ENCODE results near the gene PDGFD.

Gene PDGFD

DNA sequence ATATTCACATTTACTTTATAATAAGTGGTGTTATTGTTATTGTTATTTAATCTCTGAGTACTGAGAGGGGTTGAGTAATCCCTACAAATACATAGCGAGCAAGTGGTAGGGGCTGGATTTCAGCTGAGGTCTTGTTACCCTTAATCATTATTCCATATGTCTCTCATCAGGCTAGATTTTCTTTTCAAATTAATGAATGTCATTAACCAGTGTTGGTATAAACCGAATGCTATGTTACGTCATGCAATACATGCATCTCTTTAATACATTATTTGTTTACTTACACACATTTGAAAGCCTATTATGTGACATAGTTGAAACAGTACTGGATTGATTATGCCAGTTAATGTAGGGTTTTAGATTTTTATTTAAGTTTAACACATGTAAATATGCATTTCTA lies 18.9 kb downstream of the PDGFD start:
- no peak for DNase-seq (ENCODE audit: low spot score)

DNA sequence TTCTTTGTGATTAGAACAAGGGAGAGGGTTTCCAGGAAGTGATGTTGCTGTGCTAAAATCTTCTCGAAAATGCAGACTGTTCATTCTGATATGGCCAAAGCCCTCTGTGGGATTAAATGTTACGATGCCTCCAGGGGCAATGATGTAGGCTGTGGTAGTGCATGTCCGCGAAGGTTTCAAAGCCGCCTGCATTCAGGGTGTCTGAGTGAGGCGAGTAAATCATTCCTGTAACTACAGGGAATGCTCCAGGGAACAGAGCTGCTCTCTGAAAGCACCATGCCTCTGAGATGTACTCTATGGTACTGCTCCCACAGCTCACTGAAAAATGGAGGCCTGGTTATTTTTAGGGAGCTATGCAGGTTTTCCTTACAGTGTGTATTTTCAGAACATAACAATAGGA lies 21.2 kb downstream of the PDGFD start:
- no peak for DNase-seq (ENCODE audit: low spot score)

DNA sequence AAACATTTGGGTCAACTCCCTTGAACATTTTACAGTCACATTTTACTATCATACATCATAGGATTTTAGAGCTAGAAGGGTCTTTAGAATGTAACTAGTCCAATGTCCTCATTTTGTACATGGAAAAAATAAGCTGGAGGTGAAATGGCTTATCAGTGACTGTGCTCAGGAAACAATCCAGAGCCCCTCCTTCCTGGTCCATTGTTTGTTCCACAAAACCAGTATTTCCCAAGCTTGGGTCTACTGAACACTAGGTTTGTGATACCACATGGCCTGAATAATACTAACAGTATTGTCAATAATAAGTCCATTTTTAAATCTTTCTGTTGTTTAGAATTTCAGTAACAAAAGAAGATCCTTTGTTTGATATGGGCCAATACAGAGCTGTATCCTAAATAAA lies 27.1 kb downstream of the PDGFD start:
- no peak for DNase-seq (ENCODE audit: low spot score)

DNA sequence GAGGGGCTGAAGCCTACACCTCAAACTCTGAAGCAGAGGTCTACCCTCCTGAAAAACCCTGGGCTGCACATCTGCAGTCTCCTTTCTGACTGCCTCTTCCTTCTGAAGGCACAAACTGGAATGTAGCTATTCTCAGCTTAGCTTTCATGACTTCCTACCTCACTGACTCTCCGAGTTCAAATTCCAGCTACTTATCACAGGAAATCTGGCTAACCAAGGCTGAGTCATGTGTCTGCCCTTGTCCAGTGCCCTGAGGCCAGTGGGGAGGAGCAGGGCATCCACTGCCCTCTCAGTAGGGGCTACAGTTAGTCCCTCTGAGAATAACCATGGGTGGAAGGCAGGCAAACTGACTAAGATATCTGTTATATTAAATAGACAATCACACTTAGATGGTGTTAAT lies 29.2 kb downstream of the PDGFD start:
- DNase-seq (ENCODE audit: low spot score) = no peak

DNA sequence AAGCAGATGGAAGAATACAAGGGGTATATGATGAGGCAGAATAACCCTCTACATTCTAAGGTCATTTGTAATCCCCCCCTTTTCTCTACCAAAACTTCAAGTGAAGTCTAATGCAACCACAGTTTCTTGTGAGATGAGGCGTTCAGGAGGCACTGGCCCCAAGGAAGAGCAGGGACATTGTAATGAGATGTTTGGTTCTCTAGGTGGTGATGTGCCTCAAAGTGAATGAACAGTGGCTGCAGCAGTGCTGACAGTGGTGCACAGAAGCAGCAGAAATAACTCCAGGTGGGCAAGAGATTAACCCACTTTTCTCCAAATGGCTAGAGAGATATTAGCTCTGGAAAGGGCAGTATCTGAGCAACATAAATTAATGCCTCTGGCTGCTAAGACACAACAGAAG lies 33.8 kb downstream of the PDGFD start:
- no peak for DNase-seq (ENCODE audit: low spot score)

DNA sequence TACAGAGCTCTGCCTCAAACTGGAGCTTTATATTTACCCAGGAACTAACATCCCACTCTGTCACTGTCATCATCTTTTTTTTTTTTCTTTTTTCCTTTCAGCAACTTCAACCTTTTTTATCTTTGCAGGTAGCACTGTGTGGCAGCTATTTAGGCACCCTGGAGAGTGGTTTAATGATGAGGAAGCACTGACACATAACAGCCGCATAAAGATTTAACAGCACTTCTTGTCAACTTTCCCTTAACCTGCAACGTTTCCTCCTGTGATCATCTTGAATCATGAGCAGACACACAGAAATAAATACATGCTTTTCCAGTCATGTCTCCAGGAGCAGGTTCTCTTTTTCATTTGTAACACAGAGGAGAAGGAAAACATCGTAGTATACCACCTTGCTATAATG lies 34.8 kb downstream of the PDGFD start:
- DNase-seq (ENCODE audit: low spot score) = no peak

DNA sequence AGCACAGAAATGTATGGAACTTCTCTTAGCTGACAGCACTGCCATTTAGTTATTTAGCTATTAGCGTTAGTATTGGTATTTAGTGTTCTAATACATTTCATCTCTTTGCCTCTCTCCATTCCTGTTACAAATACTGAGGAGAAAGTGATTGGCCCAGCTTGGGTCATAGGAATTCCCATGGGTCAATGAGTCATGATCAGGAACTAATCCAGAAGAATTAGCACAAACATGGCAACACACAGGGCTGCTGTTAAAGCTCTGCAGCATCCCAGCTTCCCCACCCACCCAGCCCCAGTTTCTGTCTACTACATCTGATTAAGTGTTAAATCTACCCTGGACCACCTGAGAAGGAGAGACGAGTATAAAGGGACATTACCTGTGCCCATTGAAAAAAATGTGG lies 36.1 kb downstream of the PDGFD start:
- no peak for DNase-seq (ENCODE audit: low spot score)

DNA sequence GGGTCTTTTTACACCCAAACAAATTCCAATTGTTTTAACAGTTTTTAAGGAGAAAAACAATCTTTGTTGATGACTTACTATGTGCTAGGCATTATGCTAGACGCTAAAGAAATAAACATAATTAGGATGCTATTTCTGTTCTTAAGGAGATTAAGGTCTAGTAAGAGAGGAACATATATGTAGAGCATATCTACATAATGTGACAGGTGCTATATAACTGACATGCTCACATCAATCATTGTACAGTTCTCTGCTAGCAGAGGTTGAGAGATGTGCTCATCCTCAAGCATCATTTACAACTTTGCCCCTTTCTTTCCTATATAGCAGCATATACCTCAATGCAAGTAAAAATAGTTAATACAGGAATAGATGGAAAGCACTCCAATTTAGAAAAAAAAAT lies 37.5 kb downstream of the PDGFD start:
- no peak for DNase-seq (ENCODE audit: low spot score)

DNA sequence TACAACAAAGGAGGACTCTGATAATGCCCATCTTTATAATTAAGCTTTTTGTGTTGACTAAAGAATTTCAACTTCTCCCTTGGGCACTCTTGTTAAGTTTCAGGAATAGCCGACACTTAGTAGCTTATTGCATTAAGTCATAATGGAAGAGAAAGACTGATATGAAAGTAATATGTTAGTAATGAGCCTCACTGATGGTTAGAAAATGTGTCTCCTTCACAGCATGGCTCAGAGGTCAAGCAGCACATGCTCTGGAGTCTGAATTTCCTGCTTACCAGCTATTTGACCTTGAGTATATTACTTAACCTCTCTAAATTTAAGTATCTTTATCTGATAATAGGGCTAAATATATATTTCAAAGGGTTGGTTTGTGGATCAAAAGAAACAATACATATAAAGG lies 39.0 kb downstream of the PDGFD start:
- DNase-seq (ENCODE audit: low spot score) = no peak

DNA sequence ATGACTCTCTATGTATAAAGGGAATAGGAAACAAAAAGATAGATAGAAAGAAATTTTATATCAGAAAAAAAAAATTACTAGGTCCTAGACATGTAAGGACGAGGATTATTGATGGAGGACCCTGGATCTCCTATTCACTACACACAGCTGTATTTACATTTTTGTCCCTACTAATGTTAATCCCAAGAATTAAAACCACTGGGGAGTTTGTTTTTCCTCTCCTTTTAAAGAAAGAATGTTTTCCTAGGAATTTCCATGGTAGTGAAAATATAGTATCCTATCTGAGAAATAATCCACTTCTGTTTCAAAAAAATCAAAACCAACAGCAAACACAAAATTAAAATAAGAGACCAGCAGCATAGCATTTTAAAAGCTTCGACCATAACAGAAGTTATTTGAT lies 41.1 kb downstream of the PDGFD start:
- DNase-seq (ENCODE audit: low spot score) = no peak

DNA sequence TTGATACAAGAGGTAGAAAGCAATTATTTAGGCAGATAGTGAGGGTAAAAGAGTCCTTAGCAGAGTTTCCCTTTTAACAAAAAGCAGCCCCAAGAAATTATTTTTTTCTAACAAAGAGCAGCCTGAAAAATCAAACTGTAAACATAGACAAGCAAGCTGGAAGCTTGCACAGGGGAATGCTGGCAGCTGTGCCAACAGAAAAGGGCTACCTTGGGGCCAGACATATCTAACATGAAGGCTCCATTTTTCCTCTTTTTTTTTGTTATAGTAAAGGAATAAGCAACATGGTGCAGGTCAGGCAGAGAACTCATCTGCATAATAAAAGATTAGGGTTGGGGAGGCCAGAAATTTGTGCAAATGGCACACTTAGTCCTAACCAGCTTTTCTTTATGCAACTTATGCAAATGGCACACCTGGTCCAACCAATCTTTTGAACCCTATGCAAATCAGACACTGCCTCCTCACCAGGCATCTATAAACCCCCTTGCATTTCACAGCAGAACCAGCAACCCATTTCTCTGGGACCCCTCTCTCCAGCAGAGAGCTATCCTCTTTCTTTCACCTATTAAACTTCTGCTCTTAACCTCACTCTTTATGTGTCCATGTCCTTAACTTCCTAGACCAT lies 41.8 kb downstream of the PDGFD start:
- DNase-seq (ENCODE audit: low spot score) = no peak

DNA sequence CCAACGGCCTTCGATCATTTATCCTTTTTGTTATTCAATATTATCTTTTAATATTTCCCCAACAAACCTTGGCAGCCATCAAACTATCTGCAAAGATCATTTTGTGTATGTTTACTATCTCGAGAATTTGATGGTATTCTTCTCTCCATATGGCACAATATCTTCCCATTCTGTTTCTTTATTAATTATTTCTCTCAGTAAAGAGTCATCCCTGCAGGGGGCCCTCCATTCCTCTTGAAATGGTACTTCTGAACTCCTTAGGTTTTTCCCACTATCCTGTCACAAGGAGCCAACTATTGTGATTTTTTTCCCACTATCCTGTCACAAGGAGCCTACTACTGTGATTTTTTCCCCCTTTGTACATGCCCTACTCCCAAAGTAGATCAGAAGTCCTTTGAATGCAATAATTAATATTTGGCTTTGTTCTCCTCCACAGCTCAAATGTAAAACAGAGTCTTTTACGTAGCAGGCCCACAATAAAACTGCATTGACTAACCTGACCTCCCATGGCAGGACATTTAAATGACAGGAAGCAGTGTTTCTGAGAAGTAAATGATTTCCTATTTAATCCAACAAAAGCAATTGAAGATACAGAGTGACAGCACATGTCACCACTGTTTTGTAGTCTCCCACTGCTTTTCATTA lies 43.3 kb downstream of the PDGFD start:
- no peak for DNase-seq (ENCODE audit: low spot score)

DNA sequence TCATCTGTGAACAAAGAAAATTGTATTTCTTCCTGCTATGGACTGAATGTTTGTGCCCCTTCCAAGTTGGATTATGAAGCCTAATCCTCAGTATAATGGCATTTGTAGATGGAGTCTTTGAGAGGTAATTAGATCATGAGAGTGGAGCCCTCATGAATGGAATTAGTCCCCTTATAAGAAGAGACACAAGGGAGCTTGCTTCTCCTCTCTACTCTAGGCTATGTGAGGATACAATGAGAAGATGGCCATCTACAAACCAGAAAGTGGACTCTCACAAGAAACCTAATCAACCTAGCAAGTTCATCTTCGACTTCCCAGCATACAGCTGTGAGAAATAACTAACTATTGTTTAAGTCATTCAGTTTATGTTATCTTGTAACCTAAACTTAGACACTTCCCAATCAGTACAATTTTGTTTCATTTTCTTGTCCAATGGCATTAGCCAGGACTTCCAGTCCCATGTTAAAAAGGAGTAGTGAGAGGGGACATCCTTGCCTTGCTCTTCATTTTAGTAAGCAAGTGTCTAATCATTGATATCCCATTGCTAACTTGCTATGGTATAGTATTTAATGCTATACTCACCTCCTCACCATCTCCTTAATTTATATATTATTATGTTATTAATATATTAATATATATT lies 45.7 kb downstream of the PDGFD start:
- DNase-seq (ENCODE audit: low spot score) = no peak

DNA sequence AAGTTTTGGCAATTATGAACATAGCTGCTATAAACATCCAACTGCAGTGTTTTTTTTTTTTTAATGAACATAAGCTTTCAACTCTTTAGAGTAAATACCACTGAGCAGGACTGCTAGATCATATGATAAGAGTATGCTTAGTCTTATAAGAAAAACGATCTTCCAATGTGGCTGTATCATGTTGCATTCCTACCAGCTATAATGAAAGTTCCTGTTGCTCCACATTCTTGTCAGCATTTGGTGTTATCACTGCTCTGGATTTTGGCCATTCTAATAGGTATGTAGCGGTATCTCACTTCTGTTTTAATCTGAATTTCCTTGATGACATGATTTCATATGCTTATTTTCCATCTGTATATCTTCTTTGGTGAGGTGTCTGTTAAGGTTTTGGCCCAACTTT lies 50.4 kb downstream of the PDGFD start:
- DNase-seq (ENCODE audit: low spot score) = no peak

DNA sequence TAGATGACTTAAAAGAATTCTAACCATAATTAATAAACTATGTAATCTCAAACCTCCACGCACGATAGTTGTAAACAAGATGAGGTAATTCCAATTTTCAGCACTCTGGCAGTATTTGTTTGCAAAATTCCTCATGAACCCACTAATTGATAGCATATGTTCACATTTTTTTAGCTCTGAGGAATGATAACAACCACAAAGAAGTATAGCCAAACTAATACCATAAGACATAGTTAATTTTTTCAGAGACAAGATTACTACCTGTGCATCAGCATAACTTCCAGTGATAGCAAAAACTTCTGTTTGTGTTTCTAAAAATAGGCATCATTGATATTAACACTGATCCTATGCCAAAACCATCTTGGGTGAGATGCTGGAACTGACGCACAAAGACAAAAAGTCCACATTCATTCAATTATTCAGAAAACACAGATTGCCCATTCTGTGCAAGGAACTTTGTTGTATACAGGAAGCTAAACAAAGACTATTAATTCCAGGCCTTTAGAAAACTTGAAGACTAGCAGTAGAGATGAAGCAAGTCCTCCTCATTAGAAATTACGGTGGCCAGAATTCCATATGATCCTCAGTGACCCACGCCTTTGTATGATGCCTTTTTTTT lies 57.7 kb downstream of the PDGFD start:
- DNase-seq (ENCODE audit: low spot score) = no peak

DNA sequence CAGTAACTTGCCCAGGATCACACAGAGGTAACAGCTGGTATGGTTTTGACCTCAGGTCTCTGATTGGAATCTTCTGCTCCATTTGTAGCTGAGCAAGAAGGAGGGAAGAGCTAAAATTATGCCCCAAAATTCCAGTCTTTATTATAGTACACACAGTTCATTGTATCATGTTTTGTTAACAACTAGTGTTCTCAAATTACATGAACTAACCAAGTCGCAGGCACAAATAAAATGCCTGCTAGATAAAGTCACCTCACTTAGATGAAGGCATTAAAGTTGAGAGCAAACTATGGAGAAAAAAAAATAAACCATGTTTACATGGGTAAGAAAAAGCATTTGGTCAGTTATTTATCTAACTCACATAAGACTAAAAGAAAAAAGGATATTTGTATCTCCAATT lies 58.8 kb downstream of the PDGFD start:
- no peak for DNase-seq (ENCODE audit: low spot score)

DNA sequence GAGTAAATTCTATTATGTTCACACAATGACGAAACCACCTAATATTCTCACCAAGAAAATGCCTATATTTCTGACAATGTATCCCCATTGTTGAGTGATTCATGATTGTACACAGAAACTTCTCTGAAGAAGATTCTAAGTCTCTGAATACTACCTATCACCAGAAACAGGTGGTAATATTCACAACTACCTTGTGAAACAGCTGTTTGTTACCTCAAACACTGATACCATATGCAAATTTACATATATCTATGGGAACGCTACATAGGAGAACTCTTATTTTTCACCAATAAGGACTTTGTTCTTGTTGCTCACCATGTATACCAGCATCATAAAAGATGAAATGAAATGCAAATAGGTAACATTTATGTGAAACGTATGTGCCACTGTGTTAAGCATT lies 59.3 kb downstream of the PDGFD start:
- DNase-seq (ENCODE audit: low spot score) = no peak

DNA sequence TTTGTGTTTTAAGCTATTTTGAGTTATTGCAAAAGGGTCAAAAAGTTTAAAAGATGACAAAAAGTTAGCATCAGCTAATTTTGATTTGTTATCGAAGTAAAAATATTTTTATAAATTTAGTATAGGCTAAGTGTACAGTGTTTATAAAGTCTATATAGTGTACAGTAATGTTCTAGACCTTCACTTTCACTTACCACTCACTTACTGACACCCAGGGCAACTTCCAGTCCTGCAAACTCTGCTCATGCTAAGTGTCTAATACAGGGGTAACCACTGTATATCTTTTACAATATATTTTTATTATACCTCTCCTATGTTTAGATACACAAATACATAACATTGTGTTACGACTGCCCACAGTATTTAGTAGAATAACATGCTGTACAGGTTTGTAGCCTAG lies 59.7 kb downstream of the PDGFD start:
- DNase-seq (ENCODE audit: low spot score) = no peak

DNA sequence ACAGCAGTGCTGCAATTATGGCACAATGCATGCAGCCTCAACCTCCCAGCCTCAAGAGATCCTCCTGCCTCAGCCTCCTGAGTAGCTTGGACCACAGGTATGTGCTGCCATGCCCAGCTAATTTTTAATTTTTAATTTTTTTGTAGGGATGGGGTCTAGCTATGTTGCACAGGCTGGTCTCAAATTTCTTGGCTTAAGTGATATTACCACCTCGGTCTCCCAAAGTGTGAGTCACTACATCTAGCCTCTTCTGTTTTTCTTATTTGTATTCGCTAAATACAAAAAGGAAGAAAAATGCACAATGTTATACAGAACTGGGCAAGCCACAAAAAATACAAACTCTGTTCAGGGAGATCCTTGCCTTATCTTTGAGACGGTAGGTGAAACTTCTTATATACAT lies 65.4 kb downstream of the PDGFD start:
- no peak for DNase-seq (ENCODE audit: low spot score)

DNA sequence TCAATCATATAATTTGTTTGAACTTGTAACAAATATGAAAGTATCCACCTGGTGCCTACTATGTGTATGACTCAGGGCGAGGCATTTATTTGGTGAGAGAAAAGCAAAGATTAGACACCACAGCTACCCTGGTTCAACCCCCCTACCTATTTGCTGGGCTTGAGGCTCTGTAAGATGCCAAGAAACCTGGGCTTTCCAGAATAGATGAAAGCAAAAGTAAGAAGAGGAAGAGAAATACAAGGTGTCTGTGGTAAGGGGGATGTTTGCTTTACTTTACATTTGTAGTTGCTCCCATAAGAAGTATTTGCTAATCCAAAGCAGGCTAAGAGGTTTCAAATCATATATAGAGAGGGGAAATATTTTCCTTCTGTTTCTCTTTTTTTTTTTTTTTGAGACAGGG lies 65.8 kb downstream of the PDGFD start:
- DNase-seq (ENCODE audit: low spot score) = no peak

DNA sequence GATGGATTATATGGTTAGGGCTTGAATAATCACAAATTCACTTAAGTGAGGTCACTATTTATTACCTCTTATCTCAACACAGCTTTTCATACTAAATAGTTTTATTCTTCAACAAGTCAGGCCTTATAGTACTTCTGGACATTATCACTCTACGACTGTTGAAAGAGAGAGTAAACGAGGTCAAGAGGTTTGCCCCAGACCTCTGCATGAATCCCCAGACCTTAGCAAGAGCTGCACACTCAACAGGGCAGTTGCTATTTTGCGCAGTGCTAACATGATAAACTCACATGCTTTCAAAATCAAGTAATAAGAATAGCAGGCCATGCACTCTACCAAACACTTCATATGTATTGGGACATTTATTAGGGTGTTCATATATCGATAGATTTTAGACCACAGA lies 67.0 kb downstream of the PDGFD start:
- no peak for DNase-seq (ENCODE audit: low spot score)

DNA sequence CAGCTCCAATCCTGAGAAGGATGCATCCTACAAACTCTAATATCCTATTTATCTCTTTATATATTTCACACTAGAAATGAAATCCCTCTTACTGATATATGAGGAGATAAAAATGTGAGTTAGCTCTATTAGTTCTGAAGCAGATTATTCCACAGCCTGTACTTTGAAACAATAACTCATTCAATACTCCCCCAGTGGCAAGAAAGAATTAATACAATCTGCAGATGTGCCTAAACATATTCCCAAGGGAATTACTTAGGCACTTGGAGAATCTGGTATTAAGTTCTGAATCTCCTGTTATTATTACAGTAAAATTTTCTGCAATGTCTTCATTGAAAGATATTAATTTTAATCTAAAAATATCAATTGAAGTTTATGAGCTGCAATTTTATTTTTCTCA lies 68.2 kb downstream of the PDGFD start:
- no peak for DNase-seq (ENCODE audit: low spot score)

DNA sequence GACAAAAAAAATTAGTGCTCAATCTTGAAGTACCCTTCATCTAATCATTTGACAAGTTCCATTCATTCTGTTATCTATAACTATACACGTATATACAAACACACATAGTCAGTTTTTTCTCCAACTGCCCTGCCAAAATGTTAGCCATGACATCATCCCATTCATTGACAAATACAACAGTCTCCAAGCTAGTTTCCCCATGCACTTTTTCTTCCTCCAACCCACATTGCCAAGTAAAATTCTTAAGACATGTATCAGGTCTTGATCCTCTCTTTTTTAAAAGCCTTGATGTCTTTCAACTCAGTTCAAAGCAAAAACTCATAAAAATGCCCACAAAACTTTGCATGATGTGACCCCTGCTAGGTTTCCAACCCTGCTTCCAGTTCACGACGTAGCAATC lies 69.4 kb downstream of the PDGFD start:
- DNase-seq (ENCODE audit: low spot score) = no peak

Data from pons (tissue), 1 donor.